Astrocyte of the cerebellum (primary cell): Measurements from ENCODE around the gene CIART.

Source experiments
- DNase-seq: peaks from one replicate; pipeline ENCODE4 v3.0.0-alpha.2; 2011; ENCODE audit warnings: low read depth
- H3K4me3 ChIP-seq: 2 replicates; pipeline ENCODE4 v1.5.1; 2011; ENCODE audit warnings: mild to moderate bottlenecking, low read depth, low read length, moderate library complexity
- CTCF ChIP-seq: IDR thresholded peaks from 2 replicates; pipeline ENCODE4 v1.5.1; 2012; ENCODE audit warnings: low read length, low read depth, moderate library complexity, mild to moderate bottlenecking; ENCODE audit errors: missing control alignments
- in situ Hi-C: cut with HindIII; loops from 2 replicates; pipeline ENCODE4 v1.10.0; 2017; ENCODE audit warnings: low sequenced_read_pairs

The CIART gene

DNA sequence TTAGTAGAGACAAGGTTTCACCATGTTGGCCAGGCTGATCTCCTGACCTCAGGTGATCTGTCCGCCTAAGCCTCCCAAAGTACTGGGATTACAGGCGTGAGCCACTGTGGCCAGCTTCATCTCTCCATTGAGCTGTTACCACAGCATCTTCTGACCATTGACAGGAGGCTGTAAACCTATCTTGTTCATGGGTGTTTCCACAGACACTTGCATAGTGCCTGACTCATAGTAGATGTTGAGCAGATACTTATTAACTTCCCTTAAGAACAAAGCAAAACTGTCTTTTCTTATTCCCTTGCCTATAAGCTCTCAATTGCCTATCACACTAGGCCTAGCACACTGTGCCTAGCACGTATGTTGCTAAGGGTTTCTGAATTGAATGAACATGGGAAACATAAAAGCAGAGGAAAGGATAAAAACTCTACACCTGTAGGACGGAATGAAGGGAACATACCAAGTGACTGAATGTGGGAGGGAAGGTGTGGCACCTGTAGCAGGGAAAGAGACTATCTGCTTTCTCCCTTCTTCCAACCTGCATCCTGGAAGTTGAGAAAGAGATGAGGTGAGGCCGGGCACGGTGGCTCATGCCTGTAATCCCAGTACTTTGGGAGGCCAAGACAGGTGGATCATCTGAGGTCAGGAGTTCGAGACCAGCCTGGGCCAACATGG is 10.9 kb upstream of the CIART start:
- no peak overlapping the region for H3K4me3 ChIP-seq
- in situ Hi-C loops = no loop called here
- no peak for TF ChIP-seq CTCF
- no peak for DNase-seq

GRCh38 chr1:150273311-150273710 is 9.0 kb upstream of the CIART start:
- DNase-seq = no peak
- peak overlapping the region; percentile 35 for H3K4me3 ChIP-seq
- TF ChIP-seq CTCF = no peak
- in situ Hi-C loops = no loop called here

- no peak for TF ChIP-seq CTCF
- H3K4me3 ChIP-seq = no peak overlapping the region
- in situ Hi-C loops = no loop called here
- no peak for DNase-seq
These were observed 2.1 kb upstream of the CIART start for GRCh38 chr1:150280138-150280707.

DNA sequence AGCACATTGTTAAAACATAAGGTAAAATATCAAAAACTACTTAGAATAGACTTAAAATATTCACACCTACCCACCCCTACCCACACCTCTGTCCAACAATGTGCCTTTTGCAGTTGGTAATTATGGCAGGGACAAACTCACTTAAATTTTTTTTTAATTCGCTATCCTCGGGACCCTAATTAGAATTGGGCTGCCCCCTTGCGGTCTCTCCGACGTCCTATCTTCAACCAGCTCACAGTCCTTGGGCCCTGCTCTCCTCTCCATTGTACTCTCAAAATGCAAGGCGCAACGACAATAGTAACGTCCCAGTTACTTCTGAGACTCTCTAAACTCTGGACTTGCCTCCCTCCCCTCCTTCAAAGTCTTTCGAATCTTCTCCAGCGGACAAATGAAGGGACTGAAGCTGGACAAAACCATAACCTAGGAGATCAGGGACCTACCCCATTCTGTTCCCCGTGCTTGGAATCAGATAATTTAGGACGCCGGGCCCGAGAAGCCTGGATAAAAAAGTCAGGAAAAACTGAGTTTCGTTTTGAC is 1.1 kb upstream of the CIART start:
- in situ Hi-C loops = no loop called here
- H3K4me3 ChIP-seq = peak overlapping the region; percentile 51
- TF ChIP-seq CTCF = peak; percentile 75
- DNase-seq = peak; percentile 46

GRCh38 chr1:150282558-150282958 is 204 bp downstream of the CIART start:
- no peak for TF ChIP-seq CTCF
- in situ Hi-C loops = no loop called here
- DNase-seq = no peak
- H3K4me3 ChIP-seq = peak overlapping the region; percentile 51

GRCh38 chr1:150283260-150283659 is 906 bp downstream of the CIART start:
- in situ Hi-C loops = no loop called here
- peak overlapping the region; percentile 51 for H3K4me3 ChIP-seq
- TF ChIP-seq CTCF = no peak
- no peak for DNase-seq
